ENCODE measurements around the gene PBRM1.

Gene PBRM1

DNA sequence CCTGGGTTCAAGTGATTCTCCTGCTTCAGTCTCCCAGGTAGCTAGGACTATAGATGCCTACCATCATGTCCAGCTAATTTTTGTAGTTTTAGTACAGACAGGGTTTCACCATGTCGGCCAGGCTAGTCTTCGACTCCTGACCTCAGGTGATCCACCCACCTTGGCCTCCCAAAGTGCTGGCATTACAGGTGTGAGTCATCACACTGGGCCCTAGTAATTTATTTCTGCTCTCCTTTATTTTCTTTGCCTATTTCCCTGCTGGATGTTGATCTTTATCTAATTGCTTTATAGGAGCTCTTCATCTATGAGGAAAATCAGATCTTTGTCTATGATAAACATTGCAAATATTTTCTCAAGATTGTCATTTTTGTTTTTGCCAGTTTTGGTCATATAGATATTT lies 117.6 kb downstream of the PBRM1 start:
- no peak for DNase-seq

DNA sequence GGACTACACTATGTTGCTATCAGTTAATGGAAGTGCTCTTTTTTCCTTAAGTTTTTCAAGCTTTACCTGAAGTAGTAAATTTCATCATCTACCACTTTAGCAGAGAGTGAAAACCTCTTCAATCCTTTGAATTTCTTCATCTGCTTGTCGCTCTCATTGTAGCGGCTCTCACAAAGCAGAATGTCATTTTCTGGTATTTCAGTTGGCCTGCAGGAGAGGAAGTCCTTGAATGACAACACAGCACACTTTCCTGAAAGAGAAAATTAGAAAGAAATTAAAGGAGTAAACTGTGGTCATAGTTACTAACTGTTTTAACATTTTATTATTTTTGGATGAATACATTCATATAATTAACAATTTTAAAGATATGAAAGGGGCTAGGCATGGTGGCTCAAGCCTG lies 121.7 kb downstream of the PBRM1 start:
- no peak for DNase-seq

DNA sequence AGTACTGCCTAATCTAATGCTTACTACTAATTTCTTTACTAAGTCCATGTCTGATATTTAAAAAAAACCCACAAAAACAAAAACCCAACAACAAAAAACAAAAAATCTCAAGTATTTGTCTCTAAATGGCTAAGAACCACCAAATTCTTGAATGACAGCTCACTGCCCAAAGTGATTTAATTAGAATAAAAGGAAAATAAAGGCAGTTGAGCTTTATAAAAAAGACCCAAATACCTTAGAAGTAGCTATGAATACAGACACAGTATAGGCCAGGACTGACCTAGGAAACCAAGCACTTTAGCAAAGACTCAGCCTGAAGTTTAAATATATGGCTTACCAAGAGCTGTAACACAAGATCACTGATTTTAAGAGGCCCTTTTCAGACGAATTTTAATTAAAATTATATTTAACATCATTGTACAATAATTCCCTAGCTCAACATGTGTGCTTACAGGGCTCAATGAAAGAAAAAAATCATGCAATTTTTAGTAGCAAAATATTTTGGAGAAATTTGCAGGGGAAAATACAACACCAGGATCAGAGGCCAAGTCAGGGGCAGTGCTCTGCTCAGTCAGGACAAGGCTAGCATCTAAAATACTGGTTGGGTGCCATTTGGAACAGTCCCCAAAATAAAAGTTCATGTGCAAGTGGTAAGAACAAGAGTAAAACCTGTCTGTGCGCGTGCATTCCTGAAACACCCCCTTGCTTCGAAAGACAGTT lies 124.5 kb downstream of the PBRM1 start:
- no peak for DNase-seq

DNA sequence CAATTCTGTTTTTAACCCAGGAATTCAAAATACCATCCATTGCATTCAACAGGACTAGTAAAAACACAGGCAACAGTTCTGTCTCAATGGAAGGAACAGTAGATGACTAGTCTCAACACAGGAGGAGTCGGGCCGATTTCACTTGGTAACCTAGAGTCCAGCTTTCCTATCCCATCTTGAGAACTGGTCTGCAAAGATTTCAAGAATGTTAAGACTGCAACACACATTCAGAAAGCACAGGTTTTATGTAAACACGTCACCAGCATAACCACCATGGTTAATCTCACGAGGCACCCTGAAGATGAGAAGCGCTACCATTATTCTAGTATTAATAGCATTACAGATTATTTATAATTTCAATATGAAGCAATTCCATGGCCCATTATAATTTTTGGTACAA lies 127.3 kb downstream of the PBRM1 start:
- DNase-seq, result no peak

DNA sequence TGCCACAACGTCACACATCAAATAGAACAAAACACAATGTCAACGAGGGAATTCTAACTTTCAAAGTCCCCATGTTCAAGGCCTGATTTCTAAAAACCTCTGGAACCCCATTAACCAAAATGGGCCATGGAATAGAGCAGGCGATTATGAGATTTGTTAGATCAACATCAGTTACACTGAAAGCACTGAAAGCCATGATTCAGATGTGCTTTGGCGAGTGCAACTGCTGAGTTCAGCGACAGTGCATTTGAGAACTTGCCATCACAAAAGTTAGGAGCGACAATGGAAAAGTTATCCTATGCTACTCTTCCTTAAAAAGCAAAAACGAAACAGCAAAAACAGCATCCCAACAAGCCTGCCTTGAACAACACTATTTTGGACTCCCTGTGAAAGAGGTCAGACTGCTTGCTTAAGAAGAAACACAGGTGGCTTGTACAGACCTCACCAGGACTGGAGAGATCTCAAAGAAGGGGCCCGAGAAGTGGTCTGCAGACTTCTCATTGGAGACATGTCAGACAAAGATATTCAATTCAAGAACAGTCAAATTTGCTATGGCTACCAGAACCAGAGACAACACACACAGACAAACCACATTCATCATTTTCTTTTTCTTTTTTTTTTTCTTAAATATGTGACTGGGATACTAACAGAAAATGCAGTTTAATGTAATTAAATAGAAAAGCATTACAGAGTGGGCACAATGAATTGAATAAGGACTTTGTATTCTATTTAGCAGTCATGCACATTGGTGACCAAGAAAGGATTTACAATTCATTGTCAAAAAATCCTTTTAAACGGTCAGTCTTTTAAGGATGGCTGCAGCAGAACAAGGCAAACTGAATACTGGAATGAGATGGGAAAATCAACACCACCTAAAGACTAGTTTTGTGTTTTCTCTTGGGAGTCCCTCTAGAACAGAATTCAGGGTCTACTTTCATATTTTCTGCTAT lies 128.4 kb downstream of the PBRM1 start:
- DNase-seq, result no peak

DNA sequence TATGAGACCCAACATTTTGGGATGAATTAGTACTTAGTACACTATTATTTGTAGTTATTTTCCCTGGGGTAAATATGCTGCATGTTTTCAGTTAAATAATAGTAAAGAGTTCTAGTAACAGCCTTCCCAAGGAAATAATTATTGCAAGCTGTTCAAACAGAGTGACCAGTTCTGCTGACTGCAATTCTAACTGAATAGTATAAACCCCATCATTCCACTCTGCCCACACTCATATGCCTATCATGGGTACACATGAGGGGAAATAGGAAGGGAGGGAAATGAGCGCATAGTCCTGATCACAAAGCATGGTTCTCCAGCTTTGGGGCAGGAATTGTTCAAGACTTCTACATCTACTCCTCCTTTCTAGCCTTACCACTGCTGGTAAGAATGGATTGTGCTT lies 130.7 kb downstream of the PBRM1 start:
- DNase-seq, result no peak

DNA sequence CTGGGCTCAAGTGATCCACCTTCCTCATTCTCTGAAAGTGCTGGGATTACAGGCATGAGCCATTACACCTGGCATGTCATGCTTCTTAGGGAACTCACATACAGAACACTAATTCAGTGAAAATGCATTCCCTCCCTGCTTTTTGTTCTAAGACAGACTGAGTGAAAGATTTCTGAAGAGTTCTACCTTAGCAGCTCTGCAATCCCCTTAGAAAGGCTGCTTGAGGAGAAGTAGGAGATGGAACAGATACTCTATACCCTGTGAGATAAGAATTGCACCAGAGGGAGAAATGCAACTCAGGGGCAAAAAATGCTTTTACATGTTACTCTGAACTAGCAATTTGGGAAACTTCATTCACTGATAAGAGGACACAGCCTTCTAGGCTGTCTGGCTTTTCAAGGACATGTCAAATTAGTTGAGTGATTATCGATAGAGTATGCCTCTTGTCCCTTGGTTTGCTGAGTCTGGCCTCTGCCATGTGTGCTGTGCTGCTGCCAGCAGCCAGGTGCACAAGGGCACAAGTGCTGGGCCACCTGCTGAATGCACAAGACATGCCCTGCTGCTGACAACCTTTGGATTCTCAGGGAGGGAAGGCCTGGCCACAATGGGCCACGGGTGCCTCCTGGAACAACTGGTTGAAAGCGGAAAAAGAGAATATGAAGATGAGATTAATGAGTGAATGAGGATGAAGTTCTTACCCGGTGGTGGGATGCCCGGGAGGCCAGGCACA lies 131.5 kb downstream of the PBRM1 start:
- no peak for DNase-seq

DNA sequence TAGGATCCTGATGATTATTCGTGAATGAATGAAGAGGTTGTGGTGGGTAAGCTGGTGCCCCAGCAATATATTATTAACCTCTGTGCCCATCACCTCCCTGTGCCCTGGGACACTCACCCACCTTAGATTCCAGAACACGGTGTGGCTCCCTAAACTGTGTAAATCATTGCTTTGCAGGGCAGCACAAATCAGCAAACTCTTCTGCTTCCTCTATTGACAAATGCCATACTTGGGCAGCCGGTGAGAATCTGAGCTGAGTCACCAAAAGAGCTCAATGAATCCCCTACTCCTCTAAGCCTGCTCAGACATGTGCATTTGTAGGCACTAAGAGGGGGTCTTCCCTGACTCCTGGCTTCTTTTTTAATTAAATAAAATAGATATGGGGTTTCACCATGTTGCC lies 133.6 kb downstream of the PBRM1 start:
- no peak for DNase-seq

DNA sequence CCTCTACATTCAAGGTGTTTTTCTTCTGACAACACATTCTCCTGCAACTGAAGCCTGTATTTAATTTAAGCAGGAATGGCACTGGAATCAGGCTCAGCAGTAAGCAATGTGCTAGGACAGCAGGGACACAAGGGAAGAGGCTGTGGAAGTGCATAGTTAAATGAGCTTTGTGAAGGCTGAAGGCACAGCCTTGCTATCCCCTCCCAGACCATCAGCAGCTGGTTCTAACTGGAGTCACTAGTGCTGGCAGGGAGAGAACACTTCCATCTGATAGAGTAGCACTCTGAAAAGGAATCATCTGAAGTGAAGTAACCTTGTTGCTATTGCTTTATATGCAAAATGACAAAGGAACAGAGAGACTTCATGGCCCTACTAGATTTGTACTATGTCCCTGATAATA lies 134.6 kb downstream of the PBRM1 start:
- DNase-seq, result no peak

DNA sequence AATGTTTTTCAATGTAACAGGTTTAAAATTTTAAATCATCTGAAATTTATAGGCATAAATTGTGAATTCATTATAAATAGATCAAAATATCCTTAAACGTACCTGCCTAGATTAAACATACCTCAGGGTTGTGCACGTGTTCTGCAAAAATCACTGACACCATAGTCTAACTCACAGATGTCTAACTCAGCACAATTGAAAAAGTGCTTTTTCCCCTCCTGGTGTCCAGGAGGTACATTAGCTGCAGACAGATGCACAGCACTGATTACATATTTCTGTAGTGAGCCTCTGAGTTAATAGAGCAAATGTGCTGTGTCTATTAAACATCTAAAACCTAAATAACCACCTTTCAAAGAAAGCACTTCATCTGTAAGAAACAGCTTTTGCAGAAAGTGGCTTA lies 138.6 kb downstream of the PBRM1 start:
- DNase-seq, result no peak

DNA sequence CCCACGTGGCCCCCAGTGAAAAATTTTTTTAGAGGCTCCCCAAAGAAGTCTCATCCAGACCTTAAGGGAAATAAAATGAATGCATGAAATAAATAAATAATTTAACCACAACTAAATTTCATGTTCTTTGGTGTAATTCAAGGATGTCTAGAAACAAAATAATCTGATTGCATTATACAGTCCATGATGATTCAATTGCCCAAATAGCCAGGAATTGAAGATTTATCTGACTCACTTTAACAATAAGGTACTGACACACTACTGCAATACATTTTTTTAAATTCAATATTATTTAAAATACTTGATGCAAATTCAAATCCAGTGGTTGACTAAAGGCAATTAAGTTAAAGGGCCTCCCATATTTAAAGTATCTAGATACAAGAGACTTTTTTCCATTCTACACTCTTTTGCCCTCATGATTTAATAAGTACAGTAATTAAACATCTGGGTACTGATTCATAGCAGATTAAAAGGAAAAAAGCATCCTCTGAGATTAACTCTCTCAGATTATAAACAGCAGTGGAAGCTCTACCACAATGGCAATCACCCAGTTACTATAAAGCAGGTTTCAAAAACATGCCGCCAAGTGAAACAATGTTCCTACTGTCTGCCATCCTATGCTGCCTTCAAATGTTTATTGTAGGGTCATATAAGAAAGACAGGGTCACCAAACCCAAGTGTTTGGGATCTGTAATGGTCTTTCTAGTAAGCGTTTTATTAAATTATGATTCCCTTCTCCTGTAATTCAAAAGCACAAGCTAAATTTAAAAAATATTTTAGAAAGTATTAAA lies 139.4 kb downstream of the PBRM1 start:
- DNase-seq, result no peak

DNA sequence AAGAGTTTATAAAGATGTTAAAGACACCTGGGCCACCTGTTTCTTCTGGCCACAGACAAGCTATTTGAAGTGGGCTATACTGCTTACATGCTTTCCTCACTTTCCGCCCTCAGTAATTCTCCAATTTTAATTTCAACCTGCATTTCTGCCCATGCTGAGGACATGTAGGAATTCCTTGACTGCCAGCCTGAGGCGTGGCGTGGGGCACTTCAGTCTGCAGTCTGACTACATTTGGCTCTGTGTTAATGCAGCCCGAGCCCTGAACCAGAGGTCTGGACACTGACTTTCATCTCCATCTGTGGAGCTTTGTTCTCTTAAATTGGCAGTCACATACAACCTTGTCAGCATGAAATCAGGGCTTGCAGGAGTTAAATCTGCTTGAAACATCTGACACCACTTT lies 140.8 kb downstream of the PBRM1 start:
- no peak for DNase-seq

DNA sequence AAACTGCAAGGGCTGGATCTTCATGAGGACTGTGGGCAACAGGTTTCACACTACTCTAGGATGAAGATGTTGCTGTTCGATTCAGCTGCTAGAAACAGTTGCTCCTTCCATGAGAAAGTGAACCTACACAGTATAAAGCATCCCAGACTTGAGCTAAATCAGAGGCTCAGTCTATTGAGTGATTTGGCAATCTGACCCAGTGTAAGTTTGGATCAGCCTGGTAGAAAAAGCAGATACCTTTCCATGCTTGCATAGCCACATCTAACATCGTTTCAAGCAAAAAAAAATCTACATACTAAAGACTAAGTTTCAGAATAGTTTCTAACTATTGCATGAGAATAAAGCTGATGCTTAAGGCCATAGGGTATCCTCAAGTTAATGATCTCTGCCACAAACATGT lies 144.7 kb downstream of the PBRM1 start:
- DNase-seq, result no peak

DNA sequence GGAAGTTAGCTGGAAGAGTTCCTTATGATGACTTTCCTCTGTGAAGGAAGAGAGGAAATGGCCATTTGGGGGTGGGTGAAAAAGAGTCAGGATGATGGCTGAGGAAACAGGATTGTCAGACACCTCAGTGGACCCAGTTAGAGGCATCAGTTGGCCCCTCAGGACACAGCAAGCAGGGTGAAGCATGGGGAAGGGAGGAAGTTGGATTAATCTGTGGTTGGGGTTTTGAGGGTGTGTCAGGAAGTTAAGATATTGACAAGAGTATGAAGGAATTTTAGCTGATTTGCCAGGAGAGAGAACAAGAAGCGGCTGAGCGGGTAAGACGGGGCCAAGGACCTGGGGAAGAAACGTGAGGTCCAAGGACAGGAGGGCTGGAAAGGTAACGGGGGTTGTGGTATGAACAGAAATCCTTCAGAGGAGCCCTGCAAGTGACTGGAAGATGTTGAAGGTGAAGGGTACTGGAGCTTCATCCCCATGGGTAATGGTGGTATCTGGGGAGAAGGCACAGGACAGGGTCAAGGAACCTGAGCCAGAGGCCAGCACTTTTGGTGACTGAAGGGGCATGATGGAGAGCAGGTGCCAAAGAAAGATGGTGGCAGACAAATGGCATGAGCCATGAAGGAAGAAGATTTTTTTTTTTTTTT lies 146.6 kb downstream of the PBRM1 start:
- no peak for DNase-seq

DNA sequence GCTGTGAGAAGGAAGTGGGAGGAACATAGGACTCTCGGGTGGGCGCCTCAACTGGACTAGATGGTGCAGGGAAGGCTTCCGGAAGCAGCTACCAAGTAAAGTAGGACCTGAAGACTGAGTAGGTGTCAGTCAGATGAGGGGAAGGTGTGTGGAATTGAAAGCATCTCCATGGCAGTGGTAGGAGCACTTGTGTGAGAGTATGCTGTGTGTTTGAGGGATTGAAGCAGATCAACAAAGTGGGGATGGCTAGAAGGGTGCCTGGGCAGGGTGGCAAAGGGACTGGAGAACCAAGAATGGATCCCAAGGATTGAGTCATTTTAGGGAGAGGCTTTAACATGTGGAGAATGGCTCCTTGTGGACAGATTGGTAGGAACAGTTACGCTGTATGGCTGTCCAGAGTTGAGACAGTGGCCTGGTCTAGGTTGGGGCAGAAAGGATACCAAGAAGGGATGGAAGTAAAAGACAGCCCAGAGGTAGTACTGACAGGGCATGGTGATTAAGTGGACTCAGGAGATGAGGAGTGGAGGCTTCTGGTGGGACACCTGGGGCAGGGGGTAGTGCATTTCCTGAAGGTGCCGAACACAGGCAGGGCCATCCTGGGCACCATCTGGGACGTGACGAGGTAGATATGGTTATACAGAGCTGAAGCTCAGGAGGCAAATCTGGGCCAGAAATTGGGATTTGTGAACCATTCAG lies 147.8 kb downstream of the PBRM1 start:
- DNase-seq, result no peak

DNA sequence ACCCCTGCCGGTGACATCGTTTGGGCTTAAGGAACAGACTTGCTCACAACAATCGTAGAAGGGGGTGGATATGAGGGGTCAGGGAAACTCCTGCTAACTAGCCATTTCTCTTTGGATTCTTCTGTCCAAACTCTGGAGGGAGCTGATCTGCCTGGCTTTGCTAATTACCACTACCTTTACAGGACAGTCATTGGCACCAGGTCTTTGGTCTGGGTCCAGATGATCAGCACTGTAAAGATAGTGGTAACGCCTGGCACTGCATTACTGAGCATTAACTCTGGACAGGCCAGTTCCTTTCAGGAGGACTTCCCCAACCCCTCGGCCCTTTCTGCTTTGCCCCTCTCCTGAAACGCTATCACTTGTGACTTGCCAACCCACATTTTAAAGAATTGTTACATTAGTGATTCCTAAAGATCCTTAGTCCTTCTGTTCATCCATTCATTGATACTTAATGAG lies 148.5 kb downstream of the PBRM1 start:
- no peak for DNase-seq

DNA sequence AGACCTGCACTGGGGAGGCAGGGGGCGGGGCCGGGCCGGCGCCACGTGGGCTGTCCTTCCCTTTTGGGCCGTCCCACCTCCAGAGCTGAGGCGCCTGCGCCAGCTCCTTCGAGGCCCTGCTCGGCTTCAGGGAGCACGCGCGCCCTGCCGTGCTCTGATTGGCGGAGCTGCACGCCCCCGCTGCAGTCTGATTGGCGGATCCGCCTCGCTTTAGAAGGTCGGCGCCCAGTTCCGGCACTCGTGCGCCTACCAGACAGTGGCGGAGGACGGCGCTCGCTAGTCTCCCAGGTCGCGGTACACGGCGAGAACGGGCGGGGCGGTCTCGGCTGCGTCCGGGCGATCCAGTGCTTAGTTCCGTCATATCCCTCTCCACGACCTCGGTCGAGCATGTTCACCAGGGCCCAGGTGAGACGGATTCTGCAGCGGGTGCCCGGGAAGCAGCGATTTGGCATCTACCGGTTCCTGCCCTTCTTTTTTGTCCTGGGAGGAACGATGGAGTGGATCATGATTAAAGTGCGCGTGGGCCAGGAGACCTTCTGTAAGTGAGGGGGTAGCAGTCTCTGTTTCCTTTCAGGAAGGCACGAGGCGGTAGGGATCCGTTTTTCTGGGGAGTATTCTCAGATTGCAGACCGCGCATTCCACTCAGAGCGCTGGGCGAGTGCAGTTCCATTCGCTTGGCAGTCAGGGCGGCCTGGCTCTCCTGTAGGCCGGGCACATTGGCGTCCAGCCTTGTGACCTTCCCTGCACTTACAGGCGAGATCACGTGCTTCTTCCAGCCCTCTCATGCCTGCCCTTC lies 149.1 kb downstream of the PBRM1 start, which contains the start of gene UQCC5:
Gene UQCC5, plus strand, starts transcription at position 237 of the 796 bp plus-strand sequence. Its CDS starts 151 bp downstream, at position 388.
- DNase-seq, result peak; percentile 99

DNA sequence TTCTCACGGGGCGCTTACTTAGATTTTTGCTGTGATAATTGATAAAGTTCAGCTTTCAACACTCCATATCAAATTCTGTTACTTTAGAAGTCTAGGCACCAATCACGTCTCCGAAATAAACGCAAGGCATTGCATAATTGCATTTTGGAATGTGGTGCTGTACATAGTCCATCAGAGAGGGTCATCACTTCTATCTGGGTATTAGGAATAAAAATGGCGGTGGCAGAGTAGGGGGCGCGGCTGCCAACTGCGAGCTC lies 149.7 kb downstream of the PBRM1 start:
- DNase-seq, result no peak

DNA sequence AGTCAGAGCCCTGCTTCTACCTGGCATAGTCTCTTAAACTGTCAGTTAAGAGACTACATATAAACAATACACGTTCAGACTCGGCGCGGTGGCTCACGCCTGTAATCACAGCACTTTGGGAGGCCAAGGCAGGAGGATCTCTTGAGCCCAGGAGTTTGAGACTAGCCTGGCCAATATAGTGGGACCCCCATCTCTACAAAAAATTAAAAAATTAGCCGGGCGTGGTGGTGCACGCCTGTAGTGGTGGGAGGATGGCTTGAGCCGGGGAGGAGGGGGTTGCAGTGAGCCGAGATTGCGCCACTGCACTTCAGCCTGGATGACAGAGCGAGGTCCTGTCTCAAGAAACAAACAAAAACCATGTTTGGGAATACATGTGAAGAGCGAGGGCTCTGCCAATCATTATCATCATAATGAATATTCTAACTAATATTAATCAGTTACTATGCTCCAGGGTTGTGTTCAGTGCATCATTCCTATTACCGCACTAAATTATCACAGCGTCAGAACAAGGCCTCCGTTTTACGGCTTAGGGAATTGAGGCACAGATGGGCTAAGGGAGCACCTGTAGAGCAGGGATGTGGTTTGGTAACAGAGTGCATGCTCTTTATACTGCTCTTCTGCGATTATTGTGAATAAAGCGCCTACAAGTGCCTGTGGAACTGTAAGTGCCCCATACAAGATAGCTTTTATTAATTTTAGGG lies 150.2 kb downstream of the PBRM1 start:
- DNase-seq, result no peak
